NT2/D1 (cell line): ENCODE data around the gene NOB1.

Experiments
- YY1 ChIP-seq: IDR thresholded peaks from 2 replicates; pipeline ENCODE4 v1.6.1; 2011; ENCODE audit not compliant: insufficient read length, insufficient read depth
- ZNF274 ChIP-seq: IDR thresholded peaks from 2 replicates; pipeline ENCODE4 v1.6.1; 2011; ENCODE audit warnings: mild to moderate bottlenecking, low read depth, low read length

DNA sequence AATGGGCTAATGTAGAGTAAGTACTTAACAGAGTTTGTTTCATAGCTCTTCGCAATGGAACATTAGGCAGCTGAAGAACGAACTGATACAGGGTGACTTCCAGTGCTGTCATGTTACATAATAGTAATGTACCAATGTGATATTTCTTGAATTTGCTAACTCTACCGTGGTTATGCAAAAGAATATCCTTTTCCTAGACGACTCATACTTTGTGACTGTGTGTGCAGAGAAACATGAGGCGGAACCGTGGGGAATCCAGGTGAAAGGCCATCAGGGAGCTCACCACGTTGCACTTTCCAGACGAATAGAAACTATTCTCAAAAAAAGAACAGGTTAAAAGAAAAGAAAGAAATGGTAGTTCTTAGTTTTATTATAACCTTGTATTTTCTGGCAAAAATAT is 13.2 kb downstream of the NOB1 start:
- no peak for TF ChIP-seq YY1
- TF ChIP-seq ZNF274 = no peak
